Posterior cingulate gyrus (tissue), 11 donors: ENCODE measurements around the gene ZNF436.

ENCODE experiments used
- DNase-seq, 10 donors: peaks; one replicate each; pipeline versions ENCODE4 v3.0.0 to v3.0.0-alpha.2; 2020 to 2021; ENCODE audit warnings: mixed read lengths in 3 of 10
- intact Hi-C: fragments of 100-400 bp; cut with DNase I; formaldehyde crosslinking; loops from one replicate; pipeline ENCODE4 v1.15.1; 2023

The ZNF436 gene

GRCh38 chr1:23369335-23370013, at the start of gene ZNF436:
TSS of gene ZNF436 (minus strand) at chr1:23369836. CDS start at chr1:23368005, 1,831 bp downstream.
- peak in 8 of 10 donors; percentile 37 to 87 (median 58) for DNase-seq
- intact Hi-C loops, result loop anchor here (1.0 kb wide), 1 partner anchor 25 kb away; the partner anchor contains the start of gene HNRNPR

- intact Hi-C loops, result no loop called here
- no peak for DNase-seq
Observed at GRCh38 chr1:23419180-23419579, 49.5 kb upstream of the ZNF436 start.

- intact Hi-C loops, result no loop called here
- no peak for DNase-seq
Observed at GRCh38 chr1:23417570-23417969, 47.9 kb upstream of the ZNF436 start.

- intact Hi-C loops, result no loop called here
- no peak for DNase-seq
Observed at GRCh38 chr1:23416964-23417363, 47.3 kb upstream of the ZNF436 start.

- DNase-seq, result no peak
- intact Hi-C loops, result loop anchor here (10.0 kb wide), 1 partner anchor 314 kb away; no protein-coding TSS in a partner anchor
Observed at GRCh38 chr1:23408797-23409290, 39.2 kb upstream of the ZNF436 start.

- DNase-seq, result no peak
Observed at GRCh38 chr1:23407016-23407630, 37.5 kb upstream of the ZNF436 start.

GRCh38 chr1:23405946-23406345, 36.3 kb upstream of the ZNF436 start:
- no peak for DNase-seq
- intact Hi-C loops, result loop anchor here (2.0 to 10.0 kb wide), 2 partner anchors 61 to 311 kb away; partner anchors contain the start of gene HNRNPR

More at GRCh38 chr1:23407016-23407630, 37.5 kb upstream of the ZNF436 start:
- intact Hi-C loops, result loop anchor here (10.0 kb wide), 1 partner anchor 312 kb away; no protein-coding TSS in a partner anchor

GRCh38 chr1:23403735-23404486, 34.3 kb upstream of the ZNF436 start:
- intact Hi-C loops, result loop anchor here (2.0 to 10.0 kb wide), 2 partner anchors 59 to 309 kb away; partner anchors contain the start of gene HNRNPR
- DNase-seq, result peak; percentile 76 to 98 (median 92)

GRCh38 chr1:23403355-23403734, 33.7 kb upstream of the ZNF436 start:
- intact Hi-C loops, result loop anchor here (10.0 kb wide), 1 partner anchor 309 kb away; no protein-coding TSS in a partner anchor

GRCh38 chr1:23403038-23403336, 33.4 kb upstream of the ZNF436 start:
- intact Hi-C loops, result loop anchor here (10.0 kb wide), 1 partner anchor 308 kb away; no protein-coding TSS in a partner anchor

More at GRCh38 chr1:23403355-23403734, 33.7 kb upstream of the ZNF436 start:
- DNase-seq, result no peak

GRCh38 chr1:23402286-23403037, 32.8 kb upstream of the ZNF436 start:
- DNase-seq, result peak in 1 of 10 donors; percentile 73

More at GRCh38 chr1:23403038-23403336, 33.4 kb upstream of the ZNF436 start:
- peak in 1 of 10 donors; percentile 38 for DNase-seq

GRCh38 chr1:23401313-23401712, 31.7 kb upstream of the ZNF436 start:
- intact Hi-C loops, result loop anchor here (10.0 kb wide), 1 partner anchor 307 kb away; no protein-coding TSS in a partner anchor
- DNase-seq, result peak in 1 of 10 donors; percentile 62

More at GRCh38 chr1:23402286-23403037, 32.8 kb upstream of the ZNF436 start:
- intact Hi-C loops, result loop anchor here (10.0 kb wide), 1 partner anchor 308 kb away; no protein-coding TSS in a partner anchor

GRCh38 chr1:23400324-23401114, 30.9 kb upstream of the ZNF436 start:
- intact Hi-C loops, result loop anchor here (10.0 kb wide), 1 partner anchor 306 kb away; no protein-coding TSS in a partner anchor
- DNase-seq, result peak in 1 of 10 donors; percentile 50

- no peak for DNase-seq
- intact Hi-C loops, result no loop called here
Observed at GRCh38 chr1:23399229-23399628, 29.6 kb upstream of the ZNF436 start.

- peak in 1 of 10 donors; percentile 4 for DNase-seq
- intact Hi-C loops, result no loop called here
Observed at GRCh38 chr1:23397908-23398307, 28.3 kb upstream of the ZNF436 start.

GRCh38 chr1:23396380-23396779, 26.7 kb upstream of the ZNF436 start:
- intact Hi-C loops, result no loop called here
- peak in 1 of 10 donors; percentile 12 for DNase-seq

- intact Hi-C loops, result no loop called here
Observed at GRCh38 chr1:23395849-23396248, 26.2 kb upstream of the ZNF436 start.

GRCh38 chr1:23395154-23395724, 25.6 kb upstream of the ZNF436 start:
- intact Hi-C loops, result no loop called here
- peak in 2 of 10 donors; percentile 9 to 79 for DNase-seq

More at GRCh38 chr1:23395849-23396248, 26.2 kb upstream of the ZNF436 start:
- DNase-seq, result peak in 2 of 10 donors; percentile 5 to 11
